Measurements from ENCODE around the gene OSBPL10. TPM values are rescaled to one million over a fixed set of nuclear protein-coding genes. Genes with fewer than 3 reads are reported as not detected.

OSBPL10 gene
- total RNA-seq, 1 donor from 2014 or later: 12.1 TPM

- no peak overlapping the region for H3K27ac Mint-ChIP-seq
- intact Hi-C loops (cut with micrococcal nuclease): loop anchor here (2.0 to 10.0 kb wide), 3 partner anchors 14 to 446 kb away; partner anchors contain the start of gene STT3B
- H3K36me3 Mint-ChIP-seq (ENCODE audit: low read depth): peaks cover 3% of the 10 kb centered on the region
- H3K4me1 Mint-ChIP-seq (ENCODE audit: low read depth): peaks cover 27% of the 10 kb centered on the region
- H3K27me3 Mint-ChIP-seq (ENCODE audit: insufficient read depth): peaks cover 17% of the 10 kb centered on the region
- peak overlapping the region; percentile 85 for H3K4me3 Mint-ChIP-seq
- peak; percentile 32 for DNase-seq (ENCODE audit: low spot score)
- H3K9me3 Mint-ChIP-seq: no peaks in the 10 kb centered on the region
Measured at GRCh38 chr3:31980530-31981205, 394 bp downstream of the OSBPL10 start.

- intact Hi-C loops (cut with micrococcal nuclease): loop anchor here (1.0 to 10.0 kb wide), 13 partner anchors 16 to 1354 kb away; partner anchors contain the start of gene GPD1L
- H3K27me3 Mint-ChIP-seq (ENCODE audit: insufficient read depth): peaks cover 17% of the 10 kb centered on the region
- peak overlapping the region; percentile 83 for H3K27ac Mint-ChIP-seq
- peak overlapping the region; percentile 85 for H3K4me3 Mint-ChIP-seq
- peaks cover 3% of the 10 kb centered on the region for H3K36me3 Mint-ChIP-seq (ENCODE audit: low read depth)
- DNase-seq (ENCODE audit: low spot score): no peak
- H3K4me1 Mint-ChIP-seq (ENCODE audit: low read depth): peaks cover 27% of the 10 kb centered on the region
- no peaks in the 10 kb centered on the region for H3K9me3 Mint-ChIP-seq
Measured at GRCh38 chr3:31979001-31979697, 1.9 kb downstream of the OSBPL10 start.

- DNase-seq (ENCODE audit: low spot score): no peak
- H3K4me3 Mint-ChIP-seq: peak overlapping the region; percentile 85
- H3K27me3 Mint-ChIP-seq (ENCODE audit: insufficient read depth): peaks cover 17% of the 10 kb centered on the region
- intact Hi-C loops (cut with micrococcal nuclease): loop anchor here (2.0 to 10.0 kb wide), 4 partner anchors 341 to 1354 kb away; no protein-coding TSS in a partner anchor
- H3K36me3 Mint-ChIP-seq (ENCODE audit: low read depth): peaks cover 5% of the 10 kb centered on the region
- peak overlapping the region; percentile 83 for H3K27ac Mint-ChIP-seq
- no peaks in the 10 kb centered on the region for H3K9me3 Mint-ChIP-seq
- peaks cover 27% of the 10 kb centered on the region for H3K4me1 Mint-ChIP-seq (ENCODE audit: low read depth)
Measured at GRCh38 chr3:31978553-31978952, 2.5 kb downstream of the OSBPL10 start.

- Mint-ChIP-seq H3K9me3 (no peaks in the 10 kb centered on the region), H3K4me3 (no peak overlapping the region), H3K4me1 (ENCODE audit: low read depth) (peaks cover 27% of the 10 kb centered on the region), H3K36me3 (ENCODE audit: low read depth) (peaks cover 5% of the 10 kb centered on the region), H3K27ac (no peak overlapping the region), H3K27me3 (ENCODE audit: insufficient read depth) (peaks cover 17% of the 10 kb centered on the region)
- no peak for DNase-seq (ENCODE audit: low spot score)
- intact Hi-C loops (cut with micrococcal nuclease): loop anchor here (2.0 to 10.0 kb wide), 4 partner anchors 340 to 1353 kb away; no protein-coding TSS in a partner anchor
Measured at GRCh38 chr3:31977736-31978135, 3.3 kb downstream of the OSBPL10 start.

- DNase-seq (ENCODE audit: low spot score): no peak
- H3K27me3 Mint-ChIP-seq (ENCODE audit: insufficient read depth): peaks cover 6% of the 10 kb centered on the region
- H3K9me3 Mint-ChIP-seq: no peaks in the 10 kb centered on the region
- H3K4me1 Mint-ChIP-seq (ENCODE audit: low read depth): peaks cover 21% of the 10 kb centered on the region
- H3K36me3 Mint-ChIP-seq (ENCODE audit: low read depth): peaks cover 5% of the 10 kb centered on the region
- intact Hi-C loops (cut with micrococcal nuclease): loop anchor here (5.0 to 10.0 kb wide), 3 partner anchors 339 to 1352 kb away; no protein-coding TSS in a partner anchor
- H3K27ac Mint-ChIP-seq: no peak overlapping the region
- no peak overlapping the region for H3K4me3 Mint-ChIP-seq
Measured at GRCh38 chr3:31976302-31976701, 4.8 kb downstream of the OSBPL10 start.

- H3K9me3 Mint-ChIP-seq: no peaks in the 10 kb centered on the region
- no peak for DNase-seq (ENCODE audit: low spot score)
- intact Hi-C loops (cut with micrococcal nuclease): loop anchor here (5.0 to 10.0 kb wide), 3 partner anchors 338 to 1350 kb away; no protein-coding TSS in a partner anchor
- H3K27me3 Mint-ChIP-seq (ENCODE audit: insufficient read depth): peaks cover 4% of the 10 kb centered on the region
- H3K4me1 Mint-ChIP-seq (ENCODE audit: low read depth): peaks cover 21% of the 10 kb centered on the region
- no peak overlapping the region for H3K4me3 Mint-ChIP-seq
- no peak overlapping the region for H3K27ac Mint-ChIP-seq
- peaks cover 5% of the 10 kb centered on the region for H3K36me3 Mint-ChIP-seq (ENCODE audit: low read depth)
Measured at GRCh38 chr3:31974964-31975363, 6.1 kb downstream of the OSBPL10 start.

- DNase-seq (ENCODE audit: low spot score): no peak
- Mint-ChIP-seq H3K27ac (no peak overlapping the region), H3K36me3 (ENCODE audit: low read depth) (peaks cover 5% of the 10 kb centered on the region), H3K27me3 (ENCODE audit: insufficient read depth) (peaks cover 4% of the 10 kb centered on the region), H3K4me1 (ENCODE audit: low read depth) (peaks cover 17% of the 10 kb centered on the region), H3K4me3 (no peak overlapping the region), H3K9me3 (no peaks in the 10 kb centered on the region)
- intact Hi-C loops (cut with micrococcal nuclease): loop anchor here (10.0 kb wide), 1 partner anchor 1350 kb away; no protein-coding TSS in a partner anchor
Measured at GRCh38 chr3:31974471-31974870, 6.6 kb downstream of the OSBPL10 start.

GRCh38 chr3:31973837-31974236, 7.2 kb downstream of the OSBPL10 start:
- peaks cover 4% of the 10 kb centered on the region for H3K27me3 Mint-ChIP-seq (ENCODE audit: insufficient read depth)
- H3K36me3 Mint-ChIP-seq (ENCODE audit: low read depth): peaks cover 3% of the 10 kb centered on the region
- H3K4me3 Mint-ChIP-seq: no peak overlapping the region
- peaks cover 11% of the 10 kb centered on the region for H3K4me1 Mint-ChIP-seq (ENCODE audit: low read depth)
- DNase-seq (ENCODE audit: low spot score): no peak
- H3K9me3 Mint-ChIP-seq: no peaks in the 10 kb centered on the region
- intact Hi-C loops (cut with micrococcal nuclease): loop anchor here (10.0 kb wide), 1 partner anchor 1349 kb away; no protein-coding TSS in a partner anchor
- H3K27ac Mint-ChIP-seq: no peak overlapping the region

GRCh38 chr3:31973081-31973480, 8.0 kb downstream of the OSBPL10 start:
- Mint-ChIP-seq H3K4me1 (ENCODE audit: low read depth) (peaks cover 4% of the 10 kb centered on the region), H3K36me3 (ENCODE audit: low read depth) (peaks cover 3% of the 10 kb centered on the region), H3K4me3 (no peak overlapping the region), H3K27ac (no peak overlapping the region), H3K27me3 (ENCODE audit: insufficient read depth) (peaks cover 4% of the 10 kb centered on the region), H3K9me3 (no peaks in the 10 kb centered on the region)
- DNase-seq (ENCODE audit: low spot score): no peak
- intact Hi-C loops (cut with micrococcal nuclease): loop anchor here (10.0 kb wide), 1 partner anchor 1348 kb away; no protein-coding TSS in a partner anchor

- DNase-seq (ENCODE audit: low spot score): no peak
- no peak overlapping the region for H3K4me3 Mint-ChIP-seq
- peaks cover 4% of the 10 kb centered on the region for H3K4me1 Mint-ChIP-seq (ENCODE audit: low read depth)
- no peak overlapping the region for H3K27ac Mint-ChIP-seq
- intact Hi-C loops (cut with micrococcal nuclease): loop anchor here (10.0 kb wide), 1 partner anchor 1347 kb away; no protein-coding TSS in a partner anchor
- peaks cover 2% of the 10 kb centered on the region for H3K36me3 Mint-ChIP-seq (ENCODE audit: low read depth)
- H3K27me3 Mint-ChIP-seq (ENCODE audit: insufficient read depth): peaks cover 2% of the 10 kb centered on the region
- H3K9me3 Mint-ChIP-seq: no peaks in the 10 kb centered on the region
Measured at GRCh38 chr3:31971607-31972006, 9.5 kb downstream of the OSBPL10 start.

GRCh38 chr3:31968927-31969418, 12.1 kb downstream of the OSBPL10 start:
- no peak for DNase-seq (ENCODE audit: low spot score)
- H3K9me3 Mint-ChIP-seq: no peaks in the 10 kb centered on the region
- H3K27me3 Mint-ChIP-seq (ENCODE audit: insufficient read depth): peaks cover 2% of the 10 kb centered on the region
- H3K27ac Mint-ChIP-seq: no peak overlapping the region
- peaks cover 4% of the 10 kb centered on the region for H3K4me1 Mint-ChIP-seq (ENCODE audit: low read depth)
- intact Hi-C loops (cut with micrococcal nuclease): no loop called here
- peaks cover 2% of the 10 kb centered on the region for H3K36me3 Mint-ChIP-seq (ENCODE audit: low read depth)
- no peak overlapping the region for H3K4me3 Mint-ChIP-seq

GRCh38 chr3:31968369-31968926, 12.6 kb downstream of the OSBPL10 start:
- intact Hi-C loops (cut with micrococcal nuclease): no loop called here
- no peaks in the 10 kb centered on the region for H3K9me3 Mint-ChIP-seq
- no peak overlapping the region for H3K4me3 Mint-ChIP-seq
- DNase-seq (ENCODE audit: low spot score): no peak
- H3K4me1 Mint-ChIP-seq (ENCODE audit: low read depth): peaks cover 4% of the 10 kb centered on the region
- no peak overlapping the region for H3K27ac Mint-ChIP-seq
- H3K36me3 Mint-ChIP-seq (ENCODE audit: low read depth): no peaks in the 10 kb centered on the region
- H3K27me3 Mint-ChIP-seq (ENCODE audit: insufficient read depth): peaks cover 2% of the 10 kb centered on the region
